K562 (cell line): ENCODE measurements around the gene AIM2. TPM values are rescaled to one million over a fixed set of nuclear protein-coding genes. Genes with fewer than 3 reads are reported as not detected.

Experiments used
- ATAC-seq: fragments of 200-7000 bp; cut with Tn5 transposase; 3 replicates; pipeline ENCODE4 v1.9.1; 2020; ENCODE audit warnings: moderate library complexity
- BruUV-seq: library from RNA; stranded (reverse); fragments of 400-500 nt; replicated peaks from 2 replicates; lab custom pipeline; 2021; lab: Mats Ljungman, UMichigan
- CTCF ChIA-PET: fragments of 300-600 bp; formaldehyde crosslinking; extraction: SDS; loops from one replicate; lab custom pipeline; 2021; ENCODE audit warnings: low intra/inter-chr PET ratio; lab: Yijun Ruan, JAX
- POLR2A ChIA-PET: fragments of 300-600, 350-650 bp; sonication (Branson Sonifier 250); formaldehyde crosslinking; extraction: SDS; loops from one replicate; lab custom pipeline; 2021; ENCODE audit warnings: antibody characterized with exemption, inconsistent platforms; lab: Yijun Ruan, JAX
- DNase-seq, 4 experiments: peaks; one replicate each; pipeline versions ENCODE4 v3.0.0 to v3.0.0-alpha.2; 2011 to 2018; ENCODE audit warnings: low spot score in 3 of 4, mixed read lengths in 3 of 4; ENCODE audit errors: extremely low read depth in 1 of 4
- FAIRE-seq: peaks from 2 replicates; lab custom pipeline; 2011; peaks lifted over from hg19 to GRCh38; lab: Jason Lieb, UNC
- H2AFZ ChIP-seq: 2 replicates; pipeline ENCODE4 v1.6.0; 2011; ENCODE audit warnings: low read depth, low read length, control low read depth, inconsistent platforms
- H3K27ac ChIP-seq: fragments of 200-600 bp; 3 replicates; pipeline ENCODE4 v1.8.0; 2011; ENCODE audit warnings: low read depth, mild to moderate bottlenecking, control low read depth, inconsistent platforms, low read length, moderate library complexity, mixed read lengths; ENCODE audit errors: extremely low read depth
- H3K27me3 ChIP-seq, 2 experiments: fragments of 300-600 bp in 1 of 2; 2 replicates in 1 of 2; 3 replicates in 1 of 2; pipeline versions ENCODE4 v1.6.0 to v1.8.0; 2011; ENCODE audit warnings: inconsistent platforms in 2 of 2, low read length in 2 of 2, mild to moderate bottlenecking in 1 of 2, mixed read lengths in 1 of 2, moderate library complexity in 1 of 2; ENCODE audit not compliant: control insufficient read depth in 2 of 2, insufficient read depth in 2 of 2
- H3K36me3 ChIP-seq: fragments of 300-600 bp; 3 replicates; pipeline ENCODE4 v1.8.0; 2011; ENCODE audit warnings: mild to moderate bottlenecking, low read length, inconsistent platforms; ENCODE audit not compliant: control insufficient read depth, insufficient read depth
- H3K4me1 ChIP-seq, 2 experiments: fragments of 200-600 bp in 1 of 2; replicated peaks in 1 of 2; 2 replicates in 1 of 2; 3 replicates in 1 of 2; pipeline versions ENCODE4 v1.5.1 to v1.8.0; 2011; ENCODE audit warnings: inconsistent platforms in 2 of 2, low read length in 2 of 2, mild to moderate bottlenecking in 1 of 2, mixed read lengths in 1 of 2, moderate library complexity in 1 of 2; ENCODE audit not compliant: control insufficient read depth in 2 of 2, insufficient read depth in 2 of 2
- H3K4me2 ChIP-seq: 2 replicates; pipeline ENCODE4 v1.6.1; 2011; ENCODE audit warnings: low read length, control low read depth, inconsistent platforms, mixed read lengths; ENCODE audit not compliant: insufficient read depth
- H3K4me3 ChIP-seq: fragments of 200-600 bp; sonication (generic), shearing (Covaris generic); 2 replicates; pipeline ENCODE4 v1.5.1; 2016; ENCODE audit warnings: control low read depth, inconsistent platforms
- H3K79me2 ChIP-seq: fragments of 200-600 bp; 3 replicates; pipeline ENCODE4 v1.8.0; 2011; ENCODE audit warnings: low read length, inconsistent platforms; ENCODE audit not compliant: control insufficient read depth, insufficient read depth
- H3K9ac ChIP-seq, 2 experiments: 2 replicates each; pipeline versions ENCODE4 v1.6.0 to v1.6.1; 2011; ENCODE audit warnings: low read depth in 2 of 2, low read length in 2 of 2, control low read depth in 1 of 2, inconsistent platforms in 1 of 2, mild to moderate bottlenecking in 1 of 2, mixed read lengths in 1 of 2; ENCODE audit not compliant: insufficient read depth in 1 of 2
- H3K9me1 ChIP-seq: one replicate; pipeline ENCODE4 v1.6.0; 2011; ENCODE audit warnings: inconsistent platforms, mild to moderate bottlenecking, low read length, moderate library complexity; ENCODE audit not compliant: control insufficient read depth, insufficient read depth
- H3K9me3 ChIP-seq: replicated peaks from 2 replicates; pipeline ENCODE4 v1.5.1; 2011; ENCODE audit warnings: low read depth, low read length, inconsistent platforms; ENCODE audit not compliant: control insufficient read depth, insufficient read depth
- H4K20me1 ChIP-seq: replicated peaks from 2 replicates; pipeline ENCODE4 v1.6.1; 2011; ENCODE audit warnings: low read length, inconsistent platforms, mixed read lengths; ENCODE audit not compliant: control insufficient read depth, insufficient read depth
- GMEB1 ChIP-seq: fragments of 250-450 bp; sonication (Bioruptor Pico); IDR thresholded peaks from 2 replicates; pipeline ENCODE4 v1.4.0; 2020; ENCODE audit warnings: mild to moderate bottlenecking
- KDM5B ChIP-seq: fragments of 200-600 bp; sonication (generic); IDR thresholded peaks from 2 replicates; pipeline ENCODE4 v1.6.1; 2012; ENCODE audit warnings: low read depth, mild to moderate bottlenecking, moderate library complexity, low read length, control low read depth, inconsistent platforms; ENCODE audit not compliant: insufficient replicate concordance
- USF2 ChIP-seq: sonication (generic); formaldehyde crosslinking; IDR thresholded peaks from 2 replicates; pipeline ENCODE4 v1.5.0; 2020; ENCODE audit warnings: missing genetic modification reagents
- WGBS: fragments of 100-300 bp; shearing (Covaris generic); methylation state at CpG from one replicate; pipeline ENCODE4 v1.1.6; 2016; ENCODE audit warnings: low coverage, mixed read lengths; ENCODE audit not compliant: insufficient coverage; ENCODE audit errors: missing lambda C conversion rate; 5-methylcytosine and 5-hydroxymethylcytosine counted together
- in situ Hi-C: fragments of 300-500 bp; cut with MboI; formaldehyde crosslinking; loops from 4 replicates; pipeline ENCODE4 v1.15.0; 2018; ENCODE audit warnings: inconsistent platforms, mixed read lengths
- intact Hi-C: fragments of 100-400 bp; cut with micrococcal nuclease; formaldehyde crosslinking; loops from 2 replicates; pipeline ENCODE4 v1.14.2; 2022
- polyA plus RNA-seq, 8 experiments: library from polyadenylated mRNA; depleted of rRNA in 4 of 8; stranded (reverse) in 5 of 8; unstranded in 3 of 8; fragments of >200 nt; fragmentation: Nextera tagmentation in 2 of 8; fragmentation: Illumina TruSeq in 1 of 8; extraction: Ambion mirVana in 2 of 8; extraction: Trizol in 1 of 8; gene quantifications; 2 replicates each; pipeline versions ENCODE4 v1.2.1 to v1.2.3, GENCODE V29; 2011 to 2014; ENCODE audit warnings: inconsistent platforms in 1 of 8, missing spikeins in 1 of 8
- total RNA-seq, 7 experiments: library from RNA; depleted of rRNA in 6 of 7; stranded (reverse); fragments of >200 nt in 6 of 7; fragmentation: Illumina TruSeq in 2 of 7; extraction: Trizol in 2 of 7; gene quantifications; 2 replicates each; pipeline versions ENCODE4 v1.2.1 to v1.2.3, GENCODE V29; 2011 to 2021; ENCODE audit warnings: low replicate concordance in 1 of 7

AIM2 gene
- total and polyA plus RNA-seq, 9 of the 15 experiments (the other 6 are each of a cell fraction or from before 2014, with no cell fraction given) = 0.10 to 0.95 (median 0.22) TPM

GRCh38 chr1:159088546-159089183, 12.1 kb upstream of the AIM2 start:
- no peaks in the 10 kb centered on the region for H4K20me1 ChIP-seq
- H3K27ac ChIP-seq = no peak overlapping the region
- no peak overlapping the region for H3K4me3 ChIP-seq
- no TSS peak for BruUV-seq
- no peaks in the 10 kb centered on the region for H3K9me3 ChIP-seq
- no peak overlapping the region for H3K9ac ChIP-seq
- H3K4me2 ChIP-seq = no peak overlapping the region
- CTCF ChIA-PET = interaction anchor here (0.8 to 1.0 kb wide), 2 partner anchors 37 to 1099 kb away, joined by 4 to 5 read pairs; no protein-coding TSS in a partner anchor
- DNase-seq = no peak
- no peaks in the 10 kb centered on the region for H3K79me2 ChIP-seq
- TF ChIP-seq KDM5B (no peak), GMEB1 (CRISPR knock-in tag) (no peak), USF2 (CRISPR knock-in tag) (no peak)
- TF ChIP-seq, all 486 proteins: peak for 0
- Histone ChIP-seq H3K27me3 (no peaks in the 10 kb centered on the region; a peak in 1 of 5 replicates), H2AFZ (no peak overlapping the region), H3K4me1 (no peaks in the 10 kb centered on the region; a peak in 1 of 5 replicates), H3K9me1 (no peaks in the 10 kb centered on the region), H3K36me3 (no peaks in the 10 kb centered on the region)
- 0% methylated on average over 6 of the region's 6 CpGs for WGBS
- FAIRE-seq = no peak
- intact Hi-C loops = no loop called here
- in situ Hi-C loops = no loop called here
- ATAC-seq = no peak
- POLR2A ChIA-PET = interaction anchor here (1.6 kb wide), 1 partner anchor 12 kb away, joined by 5 read pairs; the partner anchor contains the start of gene AIM2
